Measurements from ENCODE around the gene LAMB3.

- TF ChIP-seq POLR2A (IDR thresholded peaks at IDR 0.05) (no peak), CTCF (IDR thresholded peaks at IDR 0.05 in 8 of 11, conservative IDR thresholded peaks at IDR 0.05 in 3 of 11) (no peak)
These were observed 1.8 kb downstream of the LAMB3 start for GRCh38 chr1:209650454-209650853.

Data from spleen (tissue), 7 donors.